ENCODE data around the gene DLG2.
A peak's percentile ranks its signal among the peaks of the same experiment; 100 is the strongest.

The DLG2 gene

GRCh38 chr11:83864412-83865057 lies 1762.6 kb downstream of the DLG2 start:
- DNase-seq = no peak

GRCh38 chr11:83863272-83863671 lies 1763.9 kb downstream of the DLG2 start:
- no peak for DNase-seq

- DNase-seq = no peak
These were observed 1764.5 kb downstream of the DLG2 start for GRCh38 chr11:83862691-83863090.

GRCh38 chr11:83862033-83862432 lies 1765.1 kb downstream of the DLG2 start:
- no peak for DNase-seq

GRCh38 chr11:83858694-83859093 lies 1768.5 kb downstream of the DLG2 start:
- no peak for DNase-seq

DNA sequence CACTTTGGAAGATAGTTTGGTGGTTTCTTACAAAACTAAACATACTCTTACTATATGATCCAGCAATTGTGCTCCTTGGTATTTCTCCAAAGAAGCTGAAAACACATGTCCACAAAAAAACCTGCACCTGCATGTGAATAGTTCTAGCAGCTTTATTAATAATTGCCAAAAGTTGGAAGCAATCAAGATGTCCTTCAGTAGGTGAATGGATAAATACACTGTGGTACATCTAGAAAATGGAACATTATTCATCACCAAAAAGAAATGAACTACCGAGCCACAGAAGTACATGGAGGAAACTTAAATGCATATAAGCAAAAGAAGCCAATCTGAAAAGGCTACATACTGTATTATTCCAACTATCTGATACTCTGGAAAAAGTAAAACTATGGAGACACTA lies 1771.9 kb downstream of the DLG2 start:
- DNase-seq = no peak

DNA sequence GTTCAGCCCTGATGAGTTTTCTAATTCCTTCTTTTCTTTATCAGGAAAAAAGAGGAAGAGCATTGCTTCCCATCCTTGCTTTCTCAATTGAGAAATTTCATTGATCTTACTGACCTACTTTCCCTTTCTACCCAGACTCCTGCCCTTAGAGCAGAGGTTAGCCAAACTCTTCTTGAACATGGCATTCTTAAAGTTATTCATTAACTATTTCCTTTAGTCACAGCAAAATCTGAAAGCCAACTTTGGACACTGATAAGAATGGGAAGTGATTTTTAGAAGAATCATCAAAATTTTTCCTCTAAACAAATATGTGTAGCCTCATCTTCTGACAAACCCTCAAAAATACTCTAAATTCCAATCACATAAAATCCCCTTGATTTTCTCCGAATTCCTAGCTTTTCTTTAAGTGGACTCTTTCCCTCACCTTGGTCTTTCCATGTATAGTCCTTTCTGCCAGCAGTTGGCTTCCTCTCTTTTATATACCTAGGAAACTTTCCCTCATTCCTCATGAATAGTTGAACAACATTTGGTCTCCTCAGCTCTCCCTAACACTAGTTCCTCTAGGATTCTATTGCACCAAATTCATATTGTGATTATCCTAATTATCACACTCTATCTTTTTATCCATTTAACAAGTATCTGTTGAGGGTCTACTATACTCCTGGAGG lies 1774.2 kb downstream of the DLG2 start:
- DNase-seq = no peak

- no peak for DNase-seq
These were observed 1775.1 kb downstream of the DLG2 start for GRCh38 chr11:83852012-83852411.

DNA sequence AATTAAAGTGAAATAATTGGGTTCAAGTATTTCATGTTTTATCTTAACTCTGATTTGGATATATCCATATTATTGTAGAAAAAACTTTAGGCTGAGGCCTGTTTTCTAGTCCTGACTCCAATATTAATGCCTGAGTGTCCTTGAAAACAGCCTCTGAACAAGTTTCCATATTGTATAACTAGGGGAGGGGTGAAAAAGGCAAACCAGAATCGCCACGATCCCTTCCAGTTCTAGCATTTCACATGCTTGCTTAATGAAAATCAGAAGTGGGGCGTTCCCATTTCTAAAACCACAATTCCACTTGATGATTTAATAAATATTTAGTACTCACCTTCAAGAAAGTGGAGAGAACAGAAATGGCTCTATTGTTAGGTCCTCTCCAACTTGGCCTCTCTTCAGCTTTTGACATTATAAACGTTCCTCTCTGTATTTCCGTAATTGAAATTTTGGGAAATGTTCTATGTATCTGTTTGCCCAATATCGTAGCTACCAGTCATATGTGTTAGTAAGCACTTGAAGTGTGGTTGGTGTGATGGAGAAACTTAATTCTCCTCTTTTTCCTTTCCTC lies 1779.6 kb downstream of the DLG2 start:
- DNase-seq = no peak

DNA sequence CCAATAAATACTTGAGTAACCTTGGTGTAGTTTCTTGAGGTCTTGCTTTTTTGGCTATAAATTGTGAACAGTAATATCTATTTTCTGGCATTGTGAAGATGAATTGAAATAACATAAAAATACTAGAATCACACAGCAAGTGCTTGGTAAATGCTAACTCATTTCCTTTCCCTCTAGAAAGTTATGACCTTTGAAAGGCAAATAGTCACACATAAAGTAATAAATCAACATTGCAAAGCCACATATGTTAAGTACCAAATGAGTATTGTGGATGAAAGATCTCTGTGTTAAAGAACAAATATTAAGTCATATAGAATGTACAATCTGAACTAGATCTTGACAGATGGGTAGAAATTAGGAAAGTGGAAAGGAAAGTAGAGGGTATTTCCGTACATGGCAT lies 1781.3 kb downstream of the DLG2 start:
- DNase-seq = no peak

GRCh38 chr11:83840326-83840725 lies 1786.8 kb downstream of the DLG2 start:
- no peak for DNase-seq

GRCh38 chr11:83836883-83837654 lies 1790.1 kb downstream of the DLG2 start:
- peak; percentile 44 for DNase-seq

- no peak for DNase-seq
These were observed 1791.1 kb downstream of the DLG2 start for GRCh38 chr11:83836065-83836464.

DNA sequence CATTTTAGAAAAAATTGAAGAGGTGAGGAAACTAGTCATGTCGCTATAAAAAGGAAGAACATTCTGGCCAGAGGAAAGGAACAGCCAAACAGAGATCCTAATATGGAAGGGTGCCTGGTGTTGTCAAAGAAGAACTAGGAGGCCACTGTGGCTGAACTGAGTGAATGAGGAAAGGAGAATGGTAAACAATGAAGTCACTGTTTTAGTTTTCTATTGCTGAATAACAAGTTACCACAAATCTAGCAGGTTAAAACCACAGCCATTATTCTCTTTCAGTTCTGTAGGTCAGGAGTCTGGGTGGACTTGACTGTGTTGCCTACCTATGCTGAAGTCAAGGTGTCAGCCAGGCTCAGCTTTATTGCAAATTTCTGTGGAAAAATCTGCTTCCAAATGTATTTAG lies 1791.7 kb downstream of the DLG2 start:
- DNase-seq = no peak

DNA sequence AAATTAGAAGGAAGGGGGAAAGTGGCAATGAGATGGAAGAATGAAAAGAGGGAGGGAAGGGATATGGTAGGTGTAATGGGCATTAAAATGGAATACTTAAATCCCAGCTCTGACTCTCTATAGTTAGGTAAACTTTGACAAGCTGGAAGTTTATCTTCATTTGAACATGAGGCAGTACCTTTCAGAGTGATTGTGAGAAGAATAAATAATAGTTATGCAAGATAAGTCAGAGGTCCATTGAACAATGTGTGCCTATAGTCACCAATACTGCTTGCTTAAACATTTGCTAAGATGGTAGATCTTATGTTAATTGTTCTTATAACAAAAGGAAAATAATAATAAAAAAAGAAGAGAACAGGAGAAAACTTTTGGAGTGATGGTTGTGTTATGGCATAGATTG lies 1795.2 kb downstream of the DLG2 start:
- no peak for DNase-seq

GRCh38 chr11:83827940-83828554 lies 1799.1 kb downstream of the DLG2 start:
- DNase-seq = peak; percentile 56

- peak; percentile 79 for DNase-seq
These were observed 1799.6 kb downstream of the DLG2 start for GRCh38 chr11:83827520-83827919.

DNA sequence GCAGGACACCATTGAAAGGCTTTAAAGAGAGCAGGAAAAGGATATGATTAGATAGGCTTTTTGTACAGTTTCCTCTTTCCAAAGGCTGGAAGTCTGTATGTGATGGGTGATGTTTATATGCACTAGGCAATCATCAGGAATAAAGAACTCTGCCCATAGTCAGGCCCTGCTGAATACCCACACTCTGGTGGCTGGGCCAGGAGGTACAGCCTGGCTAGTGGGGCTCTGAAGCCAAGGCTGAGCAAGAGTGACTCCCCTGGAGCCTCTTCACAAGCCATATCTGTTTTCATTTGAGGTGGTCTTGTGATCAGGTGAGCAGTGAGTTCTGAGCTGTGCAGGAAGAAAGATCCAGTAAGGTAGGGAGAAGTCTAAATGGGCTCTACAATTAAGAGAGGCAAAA lies 1801.1 kb downstream of the DLG2 start:
- DNase-seq = no peak

- peak; percentile 38 for DNase-seq
These were observed 1803.6 kb downstream of the DLG2 start for GRCh38 chr11:83823461-83824025.

DNA sequence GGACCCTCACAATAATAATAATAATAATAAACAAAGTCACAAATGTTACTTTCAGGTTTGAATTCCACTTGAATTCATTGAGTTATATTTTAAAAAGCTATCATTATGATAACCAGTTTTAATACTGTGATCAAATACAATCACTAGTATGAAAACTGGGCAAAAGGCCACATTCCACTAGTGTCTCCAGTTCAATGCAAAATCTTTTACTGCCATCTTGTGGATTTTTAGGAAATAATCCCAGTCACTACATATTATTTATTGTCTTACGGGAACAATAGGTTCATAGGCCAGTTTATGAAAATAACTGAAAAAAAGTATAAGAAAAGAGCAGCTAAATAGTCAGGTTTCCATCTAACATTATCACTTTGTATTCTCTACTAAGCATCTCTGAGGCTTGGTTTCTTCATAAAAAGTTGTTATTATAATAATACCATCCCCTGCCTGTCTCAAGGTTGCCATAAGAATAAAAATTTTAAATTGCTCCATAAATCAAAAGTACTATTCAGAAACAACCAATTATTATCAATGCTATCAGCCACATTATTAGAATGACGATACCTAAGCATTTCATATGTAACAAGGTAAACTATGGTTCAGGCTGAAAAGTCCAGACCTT lies 1807.1 kb downstream of the DLG2 start:
- peak; percentile 69 for DNase-seq

GRCh38 chr11:83818349-83818748 lies 1808.8 kb downstream of the DLG2 start:
- peak; percentile 54 for DNase-seq

DNA sequence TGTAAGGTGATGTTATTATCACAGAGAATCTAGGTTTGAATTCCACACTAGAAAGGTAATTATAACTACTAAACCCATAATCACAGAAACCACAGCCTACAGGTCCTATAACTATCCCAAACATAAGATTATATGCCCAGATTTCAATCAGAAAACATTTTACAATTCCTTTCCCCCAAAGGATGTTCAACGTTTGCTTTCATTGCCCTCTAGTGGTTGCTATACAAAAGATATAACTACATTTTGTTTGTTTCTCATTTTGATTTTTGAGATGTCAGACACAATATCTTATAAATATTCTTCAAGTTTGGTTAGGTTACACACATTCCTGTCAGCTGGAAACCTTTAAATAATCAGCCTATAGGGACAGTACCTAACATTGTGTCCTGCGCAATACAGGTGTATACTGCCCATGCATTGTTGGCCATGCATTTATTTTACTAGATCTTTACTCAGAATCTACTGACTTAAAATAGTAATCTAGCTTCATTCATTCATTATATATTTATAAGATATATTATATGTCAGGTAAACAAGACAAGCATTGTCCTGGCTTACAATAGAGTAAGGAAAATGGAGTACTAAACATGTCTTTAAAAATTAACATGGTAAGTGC lies 1810.5 kb downstream of the DLG2 start:
- DNase-seq = peak; percentile 8

Data from fibroblast of skin of right quadriceps (primary cell).